Neural cell (in vitro differentiated cells): ENCODE measurements around the gene MYL1. TPM values are rescaled to one million over a fixed set of nuclear protein-coding genes. Genes with fewer than 3 reads are reported as not detected.
A peak's percentile ranks its signal among the peaks of the same experiment; 100 is the strongest.

Experiments
- H2AFZ ChIP-seq: fragments of 200-600, 300-800 bp; sonication (generic), shearing (Covaris generic); 2 replicates; pipeline ENCODE4 v1.6.0; 2014; ENCODE audit warnings: low read depth, mild to moderate bottlenecking, antibody characterized with exemption, low read length, moderate library complexity
- H3F3A ChIP-seq: fragments of 200-600 bp; shearing (Covaris generic); 2 replicates; pipeline ENCODE4 v1.6.1; 2016; ENCODE audit warnings: mild to moderate bottlenecking, moderate library complexity, mixed read lengths, antibody characterized with exemption, low read length; ENCODE audit not compliant: insufficient read depth, poor library complexity, severe bottlenecking
- H3K27ac ChIP-seq: fragments of 200-600, 300-800 bp; sonication (generic), shearing (Covaris generic); 2 replicates; pipeline ENCODE4 v1.5.1; 2014; ENCODE audit warnings: mild to moderate bottlenecking, low read length, moderate library complexity
- H3K27me3 ChIP-seq: fragments of 300-800, 200-600 bp; sonication (generic), shearing (Covaris generic); 2 replicates; pipeline ENCODE4 v1.6.0; 2014; ENCODE audit warnings: mild to moderate bottlenecking, low read depth, low read length, moderate library complexity; ENCODE audit not compliant: insufficient read depth
- H3K36me3 ChIP-seq: fragments of 300-800, 200-600 bp; sonication (generic), shearing (Covaris generic); 2 replicates; pipeline ENCODE4 v1.5.1; 2014; ENCODE audit warnings: mild to moderate bottlenecking, antibody characterized with exemption, low read length, moderate library complexity; ENCODE audit not compliant: insufficient read depth
- H3K4me2 ChIP-seq: fragments of 300-800, 200-600 bp; sonication (generic), shearing (Covaris generic); 2 replicates; pipeline ENCODE4 v1.6.0; 2014; ENCODE audit warnings: mild to moderate bottlenecking, low read length
- H3K4me3 ChIP-seq: fragments of 300-800, 200-600 bp; sonication (generic), shearing (Covaris generic); 2 replicates; pipeline ENCODE4 v1.5.1; 2014; ENCODE audit warnings: mild to moderate bottlenecking, low read length, moderate library complexity
- H3K79me2 ChIP-seq: fragments of 200-600 bp; shearing (Covaris generic); replicated peaks from 2 replicates; pipeline ENCODE4 v1.6.0; 2014; ENCODE audit warnings: mild to moderate bottlenecking, low read length, moderate library complexity; ENCODE audit not compliant: insufficient read depth
- H3K9ac ChIP-seq: fragments of 300-800, 200-600 bp; sonication (generic), shearing (Covaris generic); 2 replicates; pipeline ENCODE4 v1.6.1; 2016; ENCODE audit warnings: mild to moderate bottlenecking, low read length, mixed read lengths
- H3K9me2 ChIP-seq: fragments of 200-600 bp; shearing (Covaris generic); 2 replicates; pipeline ENCODE4 v1.6.1; 2016; ENCODE audit warnings: mild to moderate bottlenecking, low read length, mixed read lengths; ENCODE audit not compliant: insufficient read depth
- H3K9me3 ChIP-seq: fragments of 200-600, 300-800 bp; sonication (generic), shearing (Covaris generic); 2 replicates; pipeline ENCODE4 v1.6.1; 2016; ENCODE audit warnings: mild to moderate bottlenecking, mixed run types, low read length, moderate library complexity, mixed read lengths
- H4K20me1 ChIP-seq: fragments of 200-600 bp; shearing (Covaris generic); 2 replicates; pipeline ENCODE4 v1.6.1; 2016; ENCODE audit warnings: mild to moderate bottlenecking, mixed run types; ENCODE audit not compliant: insufficient read depth
- CTCF ChIP-seq: fragments of 450-650 bp; IDR thresholded peaks from 2 replicates; pipeline ENCODE4 v1.5.1; 2014; ENCODE audit warnings: antibody characterized with exemption, mild to moderate bottlenecking, moderate library complexity; ENCODE audit not compliant: poor library complexity, severe bottlenecking
- EP300 ChIP-seq: fragments of 450-650 bp; conservative IDR thresholded peaks from 2 replicates; pipeline ENCODE4 v1.6.1; 2014; ENCODE audit warnings: antibody characterized with exemption, mild to moderate bottlenecking, moderate library complexity; ENCODE audit not compliant: poor library complexity, severe bottlenecking
- EZH2 ChIP-seq: fragments of 200-600, 300-800 bp; shearing (Covaris generic), sonication (generic); IDR thresholded peaks from 2 replicates; pipeline ENCODE4 v1.6.1; 2014; ENCODE audit warnings: antibody characterized with exemption, low read length, borderline replicate concordance, mild to moderate bottlenecking; ENCODE audit not compliant: insufficient read depth, poor library complexity, severe bottlenecking
- MXI1 ChIP-seq: fragments of 450-650 bp; conservative IDR thresholded peaks from 2 replicates; pipeline ENCODE4 v1.6.1; 2014; ENCODE audit warnings: antibody characterized with exemption, mild to moderate bottlenecking; ENCODE audit not compliant: poor library complexity, severe bottlenecking
- POLR2AphosphoS5 ChIP-seq: IDR thresholded peaks from 2 replicates; pipeline ENCODE4 v1.6.1; 2012
- RAD21 ChIP-seq: fragments of 450-650 bp; conservative IDR thresholded peaks from 2 replicates; pipeline ENCODE4 v1.6.1; 2014; ENCODE audit warnings: antibody characterized with exemption, mild to moderate bottlenecking, moderate library complexity
- SMC3 ChIP-seq: fragments of 450-650 bp; conservative IDR thresholded peaks from 2 replicates; pipeline ENCODE4 v1.6.1; 2014; ENCODE audit warnings: antibody characterized with exemption, mild to moderate bottlenecking, moderate library complexity; ENCODE audit not compliant: poor library complexity
- TAF1 ChIP-seq: IDR thresholded peaks from 2 replicates; pipeline ENCODE4 v1.6.1; 2012; ENCODE audit warnings: low read depth
- polyA plus RNA-seq: library from polyadenylated mRNA; depleted of rRNA; stranded (reverse); fragments of >200 nt; gene quantifications from 2 replicates; pipeline ENCODE4 v1.2.3, GENCODE V29; 2014
- TF ChIP-seq, protein P1 (sequence below): IDR thresholded peaks from 2 replicates; pipeline ENCODE4 v1.6.1; 2012; ENCODE audit warnings: borderline replicate concordance

Gene MYL1
- polyA plus RNA-seq, 1 donor from 2014 or later: not detected

DNA sequence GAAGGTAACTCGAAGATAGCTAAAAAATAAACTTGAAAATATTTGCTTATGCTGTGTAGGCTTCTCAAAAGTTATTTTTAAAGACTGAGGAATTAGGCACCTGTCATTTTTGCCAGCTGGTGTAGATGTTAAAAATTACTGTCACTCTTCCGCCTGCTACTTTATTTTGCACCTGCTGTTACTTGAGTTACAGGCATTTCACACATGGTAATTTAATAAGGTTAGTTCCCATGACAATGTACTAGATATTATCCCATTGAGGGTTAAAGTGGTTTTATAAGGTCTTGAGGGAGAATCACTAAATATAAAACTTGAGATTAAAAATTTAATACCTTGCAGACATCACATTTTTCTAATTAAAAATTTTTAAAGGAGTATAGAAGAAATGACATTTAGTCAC lies 26.6 kb downstream of the MYL1 start:
- peak; percentile 54 for TF ChIP-seq EP300
- peak; percentile 47 for TF ChIP-seq POLR2AphosphoS5
- no peak for TF ChIP-seq MXI1
- Histone ChIP-seq H2AFZ (no peak overlapping the region), H3K4me3 (no peak overlapping the region), H3F3A (no peaks in the 10 kb centered on the region), H3K9me3 (no peaks in the 10 kb centered on the region), H3K4me2 (no peak overlapping the region), H3K27me3 (no peaks in the 10 kb centered on the region), H3K36me3 (no peaks in the 10 kb centered on the region), H3K9ac (no peak overlapping the region), H3K9me2 (no peaks in the 10 kb centered on the region), H3K79me2 (no peaks in the 10 kb centered on the region), H4K20me1 (no peaks in the 10 kb centered on the region), H3K27ac (no peak overlapping the region)

GRCh38 chr2:210287301-210287700 lies 27.7 kb downstream of the MYL1 start:
- Histone ChIP-seq H3K27ac (no peak overlapping the region), H3K9me2 (no peaks in the 10 kb centered on the region), H3K36me3 (no peaks in the 10 kb centered on the region), H3K4me2 (no peak overlapping the region), H3K79me2 (no peaks in the 10 kb centered on the region), H3K9me3 (no peaks in the 10 kb centered on the region), H2AFZ (no peak overlapping the region), H3K27me3 (no peaks in the 10 kb centered on the region), H3K4me3 (no peak overlapping the region), H3K9ac (no peak overlapping the region), H4K20me1 (no peaks in the 10 kb centered on the region), H3F3A (no peaks in the 10 kb centered on the region)
- TF ChIP-seq, protein P1, sequence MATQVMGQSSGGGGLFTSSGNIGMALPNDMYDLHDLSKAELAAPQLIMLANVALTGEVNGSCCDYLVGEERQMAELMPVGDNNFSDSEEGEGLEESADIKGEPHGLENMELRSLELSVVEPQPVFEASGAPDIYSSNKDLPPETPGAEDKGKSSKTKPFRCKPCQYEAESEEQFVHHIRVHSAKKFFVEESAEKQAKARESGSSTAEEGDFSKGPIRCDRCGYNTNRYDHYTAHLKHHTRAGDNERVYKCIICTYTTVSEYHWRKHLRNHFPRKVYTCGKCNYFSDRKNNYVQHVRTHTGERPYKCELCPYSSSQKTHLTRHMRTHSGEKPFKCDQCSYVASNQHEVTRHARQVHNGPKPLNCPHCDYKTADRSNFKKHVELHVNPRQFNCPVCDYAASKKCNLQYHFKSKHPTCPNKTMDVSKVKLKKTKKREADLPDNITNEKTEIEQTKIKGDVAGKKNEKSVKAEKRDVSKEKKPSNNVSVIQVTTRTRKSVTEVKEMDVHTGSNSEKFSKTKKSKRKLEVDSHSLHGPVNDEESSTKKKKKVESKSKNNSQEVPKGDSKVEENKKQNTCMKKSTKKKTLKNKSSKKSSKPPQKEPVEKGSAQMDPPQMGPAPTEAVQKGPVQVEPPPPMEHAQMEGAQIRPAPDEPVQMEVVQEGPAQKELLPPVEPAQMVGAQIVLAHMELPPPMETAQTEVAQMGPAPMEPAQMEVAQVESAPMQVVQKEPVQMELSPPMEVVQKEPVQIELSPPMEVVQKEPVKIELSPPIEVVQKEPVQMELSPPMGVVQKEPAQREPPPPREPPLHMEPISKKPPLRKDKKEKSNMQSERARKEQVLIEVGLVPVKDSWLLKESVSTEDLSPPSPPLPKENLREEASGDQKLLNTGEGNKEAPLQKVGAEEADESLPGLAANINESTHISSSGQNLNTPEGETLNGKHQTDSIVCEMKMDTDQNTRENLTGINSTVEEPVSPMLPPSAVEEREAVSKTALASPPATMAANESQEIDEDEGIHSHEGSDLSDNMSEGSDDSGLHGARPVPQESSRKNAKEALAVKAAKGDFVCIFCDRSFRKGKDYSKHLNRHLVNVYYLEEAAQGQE: no peak
- TF ChIP-seq EP300: no peak
- TF ChIP-seq POLR2AphosphoS5: no peak
- no peak for TF ChIP-seq SMC3
- TF ChIP-seq EZH2: no peak
- no peak for TF ChIP-seq MXI1
- no peak for TF ChIP-seq TAF1

GRCh38 chr2:210286123-210286680 lies 28.8 kb downstream of the MYL1 start:
- no peaks in the 10 kb centered on the region for H3K9me2 ChIP-seq
- no peaks in the 10 kb centered on the region for H4K20me1 ChIP-seq
- H3K27ac ChIP-seq: no peak overlapping the region
- H2AFZ ChIP-seq: no peak overlapping the region
- H3K36me3 ChIP-seq: no peaks in the 10 kb centered on the region
- TF ChIP-seq MXI1 (no peak), CTCF (no peak), POLR2AphosphoS5 (no peak), EP300 (no peak), TAF1 (no peak), RAD21 (no peak), SMC3 (no peak), EZH2 (no peak)
- TF ChIP-seq, protein P1: no peak
- no peaks in the 10 kb centered on the region for H3K79me2 ChIP-seq
- H3K9ac ChIP-seq: no peak overlapping the region
- H3K9me3 ChIP-seq: no peaks in the 10 kb centered on the region
- H3K4me3 ChIP-seq: no peak overlapping the region
- H3K4me2 ChIP-seq: no peak overlapping the region
- no peaks in the 10 kb centered on the region for H3K27me3 ChIP-seq
- no peaks in the 10 kb centered on the region for H3F3A ChIP-seq
